Cardiac muscle cell (in vitro differentiated cells and primary cell): ENCODE data around the gene REEP6. TPM values are rescaled to one million over a fixed set of nuclear protein-coding genes. Genes with fewer than 3 reads are reported as not detected.

ENCODE experiments used
- DNase-seq, 2 donors: peaks; one replicate each; pipeline versions ENCODE4 v3.0.0 to v3.0.0-alpha.2; 2010 to 2017; ENCODE audit warnings: low read depth in 1 of 2, low spot score in 1 of 2
- H3K27ac ChIP-seq: fragments of 200-600 bp; sonication (generic); 2 replicates; pipeline ENCODE4 v1.5.1; 2016
- H3K27me3 ChIP-seq: fragments of 200-600 bp; sonication (generic); 2 replicates; pipeline ENCODE4 v1.6.0; 2016; ENCODE audit warnings: control low read depth
- H3K36me3 ChIP-seq: fragments of 200-600 bp; sonication (generic); 2 replicates; pipeline ENCODE4 v1.5.1; 2016; ENCODE audit warnings: control low read depth
- H3K4me1 ChIP-seq: fragments of 200-600 bp; sonication (generic); 2 replicates; pipeline ENCODE4 v1.8.1; 2017; ENCODE audit warnings: low read depth, mild to moderate bottlenecking, mixed run types
- H3K4me3 ChIP-seq: fragments of 200-600 bp; sonication (generic); 2 replicates; pipeline ENCODE4 v1.5.1; 2016; ENCODE audit warnings: mild to moderate bottlenecking
- H3K9me3 ChIP-seq: fragments of 200-600 bp; sonication (generic); 2 replicates; pipeline ENCODE4 v1.5.1; 2017; ENCODE audit warnings: low read depth, mild to moderate bottlenecking, control low read depth
- CTCF ChIP-seq: IDR thresholded peaks from 2 replicates; pipeline ENCODE4 v1.5.1; 2012; ENCODE audit warnings: low read depth, mild to moderate bottlenecking, low read length
- polyA plus RNA-seq: library from polyadenylated mRNA; unstranded; fragments of >200 nt; fragmentation: Nextera tagmentation; extraction: Ambion mirVana; gene quantifications from 2 replicates; pipeline ENCODE4 v1.2.1, GENCODE V29; 2016
- total RNA-seq: library from RNA; depleted of rRNA; stranded (reverse); fragments of >200 nt; gene quantifications from 2 replicates; pipeline ENCODE4 v1.2.3, GENCODE V29; 2016

The REEP6 gene
- total and polyA plus RNA-seq, 2 experiments from 2014 or later = 52.7 to 99.8 TPM

DNA sequence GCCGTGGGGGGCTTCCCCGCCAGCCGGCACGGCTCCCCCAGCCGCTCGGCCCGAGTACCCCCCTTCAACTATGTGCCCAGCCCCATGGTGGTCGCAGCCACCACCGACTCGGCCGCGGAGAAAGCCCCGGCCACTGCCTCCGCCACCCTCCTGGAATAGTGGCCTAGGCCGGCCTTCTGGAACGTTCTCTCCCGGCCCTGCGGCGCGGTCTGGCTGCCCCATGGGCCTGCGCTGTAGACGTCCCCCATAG, 21.0 kb upstream of the REEP6 start:
- Histone ChIP-seq H3K36me3 (no peaks in the 10 kb centered on the region), H3K27me3 (peaks cover 88% of the 10 kb centered on the region), H3K4me3 (peak overlapping the region; percentile 31), H3K4me1 (peaks cover 12% of the 10 kb centered on the region), H3K27ac (no peak overlapping the region), H3K9me3 (no peaks in the 10 kb centered on the region)
- DNase-seq = no peak
- TF ChIP-seq CTCF = no peak

GRCh38 chr19:1470305-1471009, 20.5 kb upstream of the REEP6 start:
- no peak for TF ChIP-seq CTCF
- H3K27ac ChIP-seq = no peak overlapping the region
- H3K36me3 ChIP-seq = no peaks in the 10 kb centered on the region
- peak in 1 of 2 donors; percentile 48 for DNase-seq
- H3K9me3 ChIP-seq = no peaks in the 10 kb centered on the region
- peaks cover 12% of the 10 kb centered on the region for H3K4me1 ChIP-seq
- peak overlapping the region; percentile 31 for H3K4me3 ChIP-seq
- peaks cover 83% of the 10 kb centered on the region for H3K27me3 ChIP-seq

- H3K27ac ChIP-seq = no peak overlapping the region
- H3K9me3 ChIP-seq = no peaks in the 10 kb centered on the region
- H3K36me3 ChIP-seq = no peaks in the 10 kb centered on the region
- H3K4me1 ChIP-seq = peaks cover 12% of the 10 kb centered on the region
- TF ChIP-seq CTCF = peak; percentile 28
- peak overlapping the region; percentile 31 for H3K4me3 ChIP-seq
- DNase-seq = peak in 1 of 2 donors; percentile 44
- peaks cover 77% of the 10 kb centered on the region for H3K27me3 ChIP-seq
Observed at GRCh38 chr19:1471010-1471514, 19.9 kb upstream of the REEP6 start.

- no peak for TF ChIP-seq CTCF
- peaks cover 12% of the 10 kb centered on the region for H3K4me1 ChIP-seq
Observed at GRCh38 chr19:1471515-1472160, 19.3 kb upstream of the REEP6 start.

GRCh38 chr19:1472231-1473084, 18.5 kb upstream of the REEP6 start:
- Histone ChIP-seq H3K9me3 (no peaks in the 10 kb centered on the region), H3K4me3 (no peak overlapping the region), H3K36me3 (no peaks in the 10 kb centered on the region), H3K27me3 (peaks cover 63% of the 10 kb centered on the region), H3K27ac (no peak overlapping the region), H3K4me1 (peaks cover 12% of the 10 kb centered on the region)
- DNase-seq = no peak
- TF ChIP-seq CTCF = no peak

More at GRCh38 chr19:1471515-1472160, 19.3 kb upstream of the REEP6 start:
- H3K4me3 ChIP-seq = no peak overlapping the region
- no peaks in the 10 kb centered on the region for H3K36me3 ChIP-seq
- DNase-seq = no peak
- no peak overlapping the region for H3K27ac ChIP-seq
- no peaks in the 10 kb centered on the region for H3K9me3 ChIP-seq
- H3K27me3 ChIP-seq = peaks cover 72% of the 10 kb centered on the region
